Skeletal muscle cell (primary cell): Measurements from ENCODE around the gene CDC14B.
"Not testable (repeated sequence)": the region's sequence is repeated elsewhere in the genome, so short reads cannot be mapped to it uniquely, and the experiment has no call there.

Experiments
- DNase-seq: peaks from one replicate; pipeline ENCODE4 v3.0.0-alpha.2; 2010; ENCODE audit warnings: low read depth
- H3K4me3 ChIP-seq: 2 replicates; pipeline ENCODE4 v1.5.1; 2011; ENCODE audit warnings: low read depth, mild to moderate bottlenecking, control low read depth, low read length, moderate library complexity

Gene CDC14B

DNA sequence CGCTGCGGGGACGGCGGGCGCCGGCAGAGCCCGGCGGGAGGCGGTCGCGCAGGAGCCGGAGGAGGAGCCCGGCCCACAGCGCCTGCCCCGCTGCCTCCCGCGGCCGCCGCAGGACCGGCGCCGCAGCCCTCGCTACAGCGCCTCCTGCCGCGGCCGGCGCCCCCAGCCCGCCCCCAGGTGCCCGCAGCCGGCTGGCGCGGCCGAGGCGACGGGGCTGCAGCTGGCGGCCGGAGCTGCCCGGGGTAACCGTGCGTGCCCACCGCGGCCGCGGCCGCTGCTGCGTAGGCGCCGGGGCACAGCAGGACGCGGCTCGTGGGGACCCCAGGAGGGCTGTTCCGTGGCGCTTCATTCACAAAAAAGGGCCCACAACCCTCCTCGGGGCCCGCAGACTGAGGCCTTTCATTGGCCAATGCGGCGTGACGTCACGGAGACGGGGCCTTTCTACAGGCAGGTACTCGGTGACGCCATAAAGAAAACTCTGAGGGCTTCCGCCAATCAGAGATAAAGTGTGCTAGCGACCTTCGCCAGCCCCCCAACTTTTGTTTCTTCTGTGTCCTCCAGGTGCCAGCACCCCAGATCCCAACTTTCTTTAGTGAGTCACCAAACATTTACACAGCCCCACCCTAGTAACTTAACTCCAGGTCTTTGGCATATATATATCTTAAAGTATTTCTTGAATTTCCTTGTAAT lies at the start of gene CDC14B:
Gene CDC14B (minus strand): TSS at position 353 of the 690 bp plus-strand sequence. CDS start 465 bp downstream, outside the sequence.
- H3K4me3 ChIP-seq: peak within 1 kb of the TSS; percentile 73
- peak; percentile 68 for DNase-seq

DNA sequence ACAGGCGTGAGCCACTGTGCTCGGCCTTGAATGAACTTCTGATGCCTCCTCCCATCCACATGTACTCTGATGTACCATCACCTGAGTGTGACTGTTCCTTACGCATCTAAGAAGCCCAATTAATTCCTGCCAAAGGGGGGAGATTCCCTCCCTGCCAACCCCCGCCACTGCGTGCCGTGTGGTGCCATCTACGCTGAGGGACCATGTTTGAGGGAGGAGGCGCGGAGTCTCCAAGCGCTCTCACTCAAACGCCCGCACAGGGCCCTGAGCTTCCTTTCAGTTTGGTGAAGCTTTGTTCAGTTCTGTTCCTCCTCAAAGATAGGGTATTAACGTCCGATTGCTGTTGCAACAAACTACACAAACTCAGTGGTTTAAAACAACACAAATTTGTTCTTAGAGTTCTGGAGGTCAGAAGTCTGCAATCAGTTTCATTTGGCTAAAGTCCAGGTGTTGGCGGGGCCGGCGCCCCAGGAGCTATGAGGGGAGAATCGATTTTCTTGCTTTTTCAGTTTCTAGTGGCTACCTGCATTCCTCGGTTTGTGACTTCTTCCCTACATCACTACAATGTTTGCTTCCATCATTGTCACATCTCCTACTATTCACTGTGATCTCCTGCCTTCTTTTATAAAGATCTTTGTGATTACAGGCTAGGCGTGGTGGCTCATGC lies 49.4 kb upstream of the CDC14B start:
- H3K4me3 ChIP-seq: no peak overlapping the region
- no peak for DNase-seq

DNA sequence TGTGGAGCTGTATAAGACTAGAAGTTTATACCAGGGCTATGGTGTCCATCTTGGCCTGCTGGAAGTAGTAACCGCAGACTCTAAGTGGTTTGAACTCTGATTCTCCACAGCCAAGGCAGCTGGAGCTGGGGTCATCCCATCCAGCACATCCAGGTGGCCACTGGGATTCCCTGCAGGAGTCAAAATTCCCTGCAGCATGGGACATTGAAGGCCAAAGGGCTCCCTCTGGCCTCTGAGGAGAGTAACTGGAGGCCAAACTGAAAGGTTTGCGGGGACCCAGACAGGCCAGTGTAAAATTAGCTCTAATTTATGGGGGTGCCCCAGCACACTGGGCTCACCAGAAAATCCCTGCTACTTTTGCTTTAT lies 47.7 kb upstream of the CDC14B start:
- DNase-seq: no peak
- no peak overlapping the region for H3K4me3 ChIP-seq

DNA sequence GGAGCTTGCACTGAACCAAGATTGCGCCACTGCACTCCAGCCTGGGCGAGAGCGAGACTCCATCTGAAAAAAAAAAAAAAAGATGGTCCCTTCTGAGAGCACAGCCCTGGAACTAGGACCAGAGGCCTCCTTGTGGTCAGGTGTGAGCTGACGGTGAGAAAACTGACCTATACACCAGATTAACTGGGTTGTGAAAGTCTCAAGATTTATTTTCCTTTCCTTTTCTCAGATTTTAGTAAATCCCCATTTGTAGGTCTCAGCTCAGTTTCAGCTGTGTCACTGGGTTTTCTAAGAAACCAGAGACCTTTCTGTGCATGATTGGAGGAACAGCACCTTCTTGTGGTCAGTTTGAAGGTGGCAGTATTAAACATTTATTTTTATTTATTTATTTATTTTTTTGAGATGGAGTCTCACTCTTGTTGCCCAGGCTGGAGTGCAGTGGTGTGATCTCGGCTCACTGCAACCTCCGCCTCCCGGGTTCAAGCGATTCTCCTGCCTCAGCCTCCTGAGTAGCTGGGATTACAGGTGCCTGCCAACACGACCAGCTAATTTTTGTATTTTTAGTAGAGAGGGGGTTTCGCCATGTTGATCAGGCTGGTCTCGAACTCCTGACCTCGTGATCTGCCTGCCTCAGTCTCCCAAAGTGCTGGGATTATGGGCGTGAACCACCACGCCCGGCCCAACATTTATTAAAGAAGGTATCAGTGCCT lies 47.2 kb upstream of the CDC14B start:
- DNase-seq: peak; percentile 34
- H3K4me3 ChIP-seq: not testable (repeated sequence)

- no peak overlapping the region for H3K4me3 ChIP-seq
- DNase-seq: no peak
Measured at GRCh38 chr9:96665789-96666188, 46.1 kb upstream of the CDC14B start.

DNA sequence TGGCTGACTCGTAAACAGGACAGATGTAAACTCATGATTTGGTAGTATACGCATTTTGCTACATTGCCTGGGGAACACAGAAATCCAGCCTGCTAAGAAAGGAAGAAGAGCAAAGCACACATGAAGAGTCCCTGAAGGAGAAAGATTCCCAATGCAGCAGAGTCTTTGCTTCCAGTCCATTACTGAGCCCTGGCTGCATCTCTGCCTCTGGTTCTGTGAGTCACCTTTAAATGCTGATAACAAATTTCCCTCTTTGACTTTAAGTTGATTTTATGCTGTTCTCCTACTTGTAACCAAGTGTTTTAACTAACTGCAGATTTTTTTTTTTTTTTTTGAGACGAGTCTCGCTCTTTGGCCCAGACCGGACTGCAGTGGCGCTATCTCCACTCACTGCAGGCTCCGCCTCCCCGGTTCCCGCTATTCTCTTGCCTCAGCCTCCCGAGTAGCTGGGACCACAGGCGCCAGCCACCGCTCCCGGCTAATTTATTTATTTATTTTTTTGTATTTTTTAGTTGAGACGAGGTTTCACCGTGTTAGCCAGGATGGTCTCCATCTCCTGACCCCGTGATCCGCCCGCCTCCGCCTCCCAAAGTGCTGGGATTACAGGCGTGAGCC lies 44.0 kb upstream of the CDC14B start:
- no peak for DNase-seq
- H3K4me3 ChIP-seq: no peak overlapping the region

DNA sequence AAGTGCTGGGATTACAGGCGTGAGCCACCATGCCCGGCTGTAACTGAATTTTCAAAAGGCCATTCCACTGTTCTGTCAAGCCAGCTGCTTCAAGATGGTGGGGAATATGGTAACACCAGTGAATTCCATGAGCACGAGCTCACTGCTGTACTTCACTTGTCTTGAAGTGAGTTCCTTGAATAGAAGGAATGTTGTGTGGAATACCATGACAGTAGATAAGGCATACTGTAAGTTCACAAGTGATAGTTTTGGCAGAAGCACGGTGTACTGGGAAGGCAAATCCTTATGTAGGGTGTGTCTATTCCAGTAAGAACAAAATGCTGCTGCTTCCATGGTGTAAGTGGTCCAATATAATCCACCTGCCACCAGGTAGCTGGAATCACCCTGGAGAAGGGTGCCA lies 42.1 kb upstream of the CDC14B start:
- no peak overlapping the region for H3K4me3 ChIP-seq
- no peak for DNase-seq

DNA sequence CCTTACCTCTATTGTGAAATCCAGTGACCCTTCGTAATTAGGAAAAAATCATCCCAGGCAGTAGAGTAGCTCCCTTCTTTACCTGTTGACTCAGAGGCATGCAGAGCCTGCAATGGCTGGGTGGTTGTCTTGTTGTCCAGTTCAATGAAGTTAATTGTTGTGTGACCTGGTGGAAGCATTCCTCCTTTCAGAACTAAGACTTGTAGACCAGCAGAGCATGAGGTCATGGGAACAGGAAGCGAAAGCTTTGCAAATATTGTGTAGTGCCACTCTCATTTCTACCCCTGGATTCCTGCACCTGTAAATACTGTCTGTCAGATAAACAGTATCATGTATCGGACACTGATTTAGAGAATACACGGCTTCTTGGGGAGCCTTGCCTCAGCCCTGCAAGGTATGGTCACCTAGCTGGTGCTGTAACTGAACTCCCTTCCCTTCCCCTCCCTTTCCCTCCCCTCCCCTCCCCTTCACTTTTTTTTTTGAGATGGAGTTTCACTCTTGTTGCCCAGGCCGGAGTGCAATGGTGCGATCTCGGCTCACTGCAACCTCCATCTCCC lies 41.1 kb upstream of the CDC14B start:
- H3K4me3 ChIP-seq: no peak overlapping the region
- DNase-seq: no peak

DNA sequence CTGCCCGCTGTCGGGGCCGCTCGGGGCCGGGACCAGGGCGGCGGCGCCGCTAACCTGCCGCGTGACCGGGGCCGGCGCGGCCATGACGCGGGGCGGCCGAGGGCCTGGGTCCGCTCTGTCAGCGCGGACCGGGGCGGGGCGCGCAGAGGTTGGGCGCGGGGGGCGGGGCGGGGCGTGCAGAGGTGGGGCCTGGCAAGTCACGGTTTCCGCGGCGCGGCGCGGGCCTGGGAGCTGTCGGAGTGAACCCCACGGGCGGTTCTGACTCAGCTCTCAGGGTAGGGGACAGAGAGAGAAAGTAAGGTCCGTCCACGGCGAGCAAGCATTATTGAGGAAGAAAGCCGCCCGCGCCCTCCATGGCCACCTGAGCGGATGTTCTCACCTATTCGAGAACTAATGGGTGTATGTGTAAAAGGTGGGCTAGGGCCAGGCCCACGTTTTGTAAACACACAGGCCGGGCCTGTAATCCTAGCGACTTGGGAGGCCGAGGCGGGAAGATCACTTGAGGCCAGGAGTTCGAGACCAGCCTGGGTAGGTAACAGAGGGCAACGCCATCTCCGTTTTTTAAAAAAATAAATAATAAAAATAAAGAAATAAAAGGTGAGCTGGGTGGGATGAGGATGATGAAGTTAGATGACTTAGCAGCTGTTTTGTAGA lies 35.7 kb upstream of the CDC14B start, which contains the start of gene PRXL2C:
Gene PRXL2C (minus strand): TSS at position 120 of the 654 bp plus-strand sequence. CDS start 36 bp downstream, at position 84.
- H3K4me3 ChIP-seq: peak within 1 kb of the TSS; percentile 66
- DNase-seq: no peak

GRCh38 chr9:96654450-96655197 lies 35.0 kb upstream of the CDC14B start:
- peak; percentile 78 for DNase-seq
- peak overlapping the region; percentile 66 for H3K4me3 ChIP-seq

DNA sequence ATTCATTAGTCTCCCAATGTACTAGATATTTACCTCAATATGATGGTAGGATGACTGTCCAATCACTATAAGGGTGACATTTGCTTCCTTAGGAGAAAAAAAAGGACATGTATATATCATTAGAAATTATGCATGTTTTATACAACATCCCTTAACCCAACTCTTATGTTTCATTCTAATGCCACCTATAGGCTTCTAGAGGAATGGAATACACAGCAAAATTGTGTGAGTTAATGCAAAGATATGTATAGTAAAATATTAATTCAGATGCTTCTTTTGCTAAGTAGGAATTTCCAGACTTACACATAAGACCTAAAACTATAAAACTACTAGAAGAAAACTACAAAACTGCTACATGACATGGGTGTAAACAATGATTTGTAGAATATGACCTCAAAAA lies 32.0 kb upstream of the CDC14B start:
- no peak for DNase-seq
- no peak overlapping the region for H3K4me3 ChIP-seq

DNA sequence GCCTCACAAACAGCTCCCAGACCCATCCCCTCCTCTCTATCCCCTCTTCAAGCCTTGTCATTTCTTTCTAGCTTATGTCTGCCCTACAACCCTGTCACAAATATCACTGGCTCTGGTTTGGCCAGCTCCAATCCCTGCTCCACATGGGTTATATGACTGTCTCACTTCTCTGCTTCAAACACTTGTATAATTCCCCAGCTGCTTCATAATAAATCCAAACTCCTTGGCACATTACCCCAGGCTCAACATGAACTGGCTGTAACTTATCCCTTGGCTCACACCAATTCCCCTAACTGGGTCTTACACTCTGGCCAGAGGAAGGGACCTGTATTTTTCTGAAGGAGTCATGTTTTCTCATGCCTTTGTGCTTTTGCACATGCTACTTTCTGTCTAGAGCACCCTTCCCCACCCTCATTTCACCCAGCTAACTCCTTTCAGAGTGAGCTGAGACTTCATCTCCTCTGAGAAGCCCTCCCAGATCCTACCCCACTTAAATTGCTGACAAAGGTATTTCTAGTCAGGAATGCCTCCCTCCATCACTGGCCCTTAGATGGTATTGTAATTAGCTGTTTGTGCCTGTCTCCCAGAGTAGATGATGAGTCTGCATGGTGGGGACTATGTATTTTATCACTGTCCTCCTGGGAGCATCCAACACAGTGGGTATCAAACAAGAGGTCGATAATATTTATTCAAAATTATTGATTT lies 30.1 kb upstream of the CDC14B start:
- DNase-seq: no peak
- H3K4me3 ChIP-seq: no peak overlapping the region

GRCh38 chr9:96646081-96646991 lies 26.7 kb upstream of the CDC14B start:
- DNase-seq: no peak
- no peak overlapping the region for H3K4me3 ChIP-seq

GRCh38 chr9:96644137-96644536 lies 24.5 kb upstream of the CDC14B start:
- H3K4me3 ChIP-seq: no peak overlapping the region
- no peak for DNase-seq

GRCh38 chr9:96641514-96641913 lies 21.9 kb upstream of the CDC14B start:
- no peak for DNase-seq
- no peak overlapping the region for H3K4me3 ChIP-seq

GRCh38 chr9:96638606-96639364 lies 19.1 kb upstream of the CDC14B start:
- DNase-seq: no peak
- H3K4me3 ChIP-seq: no peak overlapping the region
